RWPE2 (cell line): Measurements from ENCODE around the gene GLRA1.
A peak's percentile ranks its signal among the peaks of the same experiment; 100 is the strongest.

ENCODE experiments used
- ATAC-seq: fragments of 200-7000 bp; cut with Tn5 transposase; 3 replicates; pipeline ENCODE4 v1.9.1; 2021; ENCODE audit warnings: low read depth
- DNase-seq: peaks from one replicate; pipeline ENCODE4 v3.0.0-alpha.2; 2020; ENCODE audit warnings: low spot score
- H3K27ac ChIP-seq: fragments of 450-650 bp; 2 replicates; pipeline ENCODE4 v1.5.1; 2017; ENCODE audit warnings: mild to moderate bottlenecking; ENCODE audit not compliant: poor library complexity, severe bottlenecking
- H3K27me3 ChIP-seq: fragments of 250-450 bp; sonication (Bioruptor Pico); 2 replicates; pipeline ENCODE4 v1.5.1; 2021; ENCODE audit warnings: mild to moderate bottlenecking, moderate library complexity; ENCODE audit not compliant: insufficient read depth, poor library complexity, severe bottlenecking
- H3K36me3 ChIP-seq: fragments of 250-450 bp; sonication (Bioruptor Pico); 2 replicates; pipeline ENCODE4 v1.5.1; 2020; ENCODE audit warnings: low read depth, mild to moderate bottlenecking, moderate library complexity
- H3K4me1 ChIP-seq: fragments of 250-450 bp; sonication (Bioruptor Pico); 2 replicates; pipeline ENCODE4 v1.5.1; 2021; ENCODE audit warnings: mild to moderate bottlenecking, moderate library complexity; ENCODE audit not compliant: insufficient read depth, poor library complexity, severe bottlenecking
- H3K4me3 ChIP-seq: fragments of 250-450 bp; sonication (Bioruptor Pico); 2 replicates; pipeline ENCODE4 v1.5.1; 2021; ENCODE audit warnings: mild to moderate bottlenecking, moderate library complexity; ENCODE audit not compliant: severe bottlenecking
- H3K9me3 ChIP-seq: fragments of 250-450 bp; sonication (Bioruptor Pico); 2 replicates; pipeline ENCODE4 v1.5.1; 2021; ENCODE audit warnings: mild to moderate bottlenecking, moderate library complexity; ENCODE audit not compliant: severe bottlenecking
- CTCF ChIP-seq: fragments of 450-650 bp; IDR thresholded peaks from one replicate; pipeline ENCODE4 v1.5.1; 2017; ENCODE audit warnings: mild to moderate bottlenecking, moderate library complexity; ENCODE audit not compliant: poor library complexity, severe bottlenecking

Gene GLRA1

GRCh38 chr5:151812757-151813309, 111.8 kb downstream of the GLRA1 start:
- Histone ChIP-seq H3K27me3 (no peaks in the 10 kb centered on the region), H3K4me3 (no peak overlapping the region), H3K9me3 (no peaks in the 10 kb centered on the region), H3K4me1 (no peaks in the 10 kb centered on the region), H3K27ac (no peak overlapping the region), H3K36me3 (peaks cover 90% of the 10 kb centered on the region)
- TF ChIP-seq CTCF = no peak
- ATAC-seq = 0 out of 3 replicates have a peak, but pooled peaks have one; percentile 5
- DNase-seq = no peak

GRCh38 chr5:151811593-151812321, 112.9 kb downstream of the GLRA1 start:
- Histone ChIP-seq H3K27ac (no peak overlapping the region), H3K27me3 (no peaks in the 10 kb centered on the region), H3K4me1 (no peaks in the 10 kb centered on the region), H3K9me3 (no peaks in the 10 kb centered on the region), H3K4me3 (no peak overlapping the region), H3K36me3 (peaks cover 97% of the 10 kb centered on the region)
- TF ChIP-seq CTCF = no peak
- ATAC-seq = no peak
- no peak for DNase-seq

DNA sequence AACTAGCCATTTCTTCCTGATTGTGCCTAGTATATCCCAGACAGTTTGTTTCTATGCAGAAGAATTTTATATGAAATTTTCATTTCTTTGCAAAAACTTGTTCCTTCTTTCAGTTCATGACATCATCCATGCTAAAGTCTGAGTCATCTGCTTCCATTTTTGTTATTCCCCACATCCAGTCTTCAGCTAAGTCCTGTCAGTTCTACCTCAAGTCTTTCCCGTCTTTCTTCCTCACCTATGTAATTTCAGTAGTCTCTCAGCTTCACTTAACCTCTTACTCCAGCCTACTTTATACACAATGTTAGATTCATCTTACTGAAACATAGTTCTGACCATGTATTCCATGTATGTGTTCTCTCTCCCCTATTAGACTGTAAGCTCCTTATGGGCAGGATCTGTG, 113.8 kb downstream of the GLRA1 start:
- ATAC-seq (no peak), DNase-seq (no peak)
- no peaks in the 10 kb centered on the region for H3K27me3 ChIP-seq
- no peak for TF ChIP-seq CTCF
- H3K4me1 ChIP-seq = no peaks in the 10 kb centered on the region
- peaks cover 97% of the 10 kb centered on the region for H3K36me3 ChIP-seq
- H3K4me3 ChIP-seq = no peak overlapping the region
- H3K27ac ChIP-seq = no peak overlapping the region
- no peaks in the 10 kb centered on the region for H3K9me3 ChIP-seq

DNA sequence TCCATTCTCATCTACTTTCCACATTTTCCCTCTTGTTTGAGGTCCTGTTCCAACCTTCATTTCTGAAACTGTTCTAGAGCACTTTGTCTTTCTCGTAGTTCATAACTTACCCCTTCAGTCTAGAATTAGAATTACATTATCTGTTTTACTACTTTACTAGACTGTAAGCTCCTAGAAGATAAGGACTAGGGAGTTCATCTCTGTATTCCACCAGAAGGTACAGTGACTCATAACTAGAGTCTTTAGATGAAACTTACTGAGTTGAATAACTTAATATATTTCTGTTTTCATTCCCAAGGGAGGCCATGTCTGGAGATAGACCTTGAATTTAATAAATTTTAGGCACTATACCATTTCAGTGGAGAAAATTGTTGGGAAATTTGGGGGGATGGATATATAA, 114.2 kb downstream of the GLRA1 start:
- Histone ChIP-seq H3K9me3 (no peaks in the 10 kb centered on the region), H3K4me3 (no peak overlapping the region), H3K4me1 (no peaks in the 10 kb centered on the region), H3K27me3 (no peaks in the 10 kb centered on the region), H3K36me3 (peaks cover 100% of the 10 kb centered on the region), H3K27ac (no peak overlapping the region)
- ATAC-seq = no peak
- no peak for TF ChIP-seq CTCF
- DNase-seq = no peak

DNA sequence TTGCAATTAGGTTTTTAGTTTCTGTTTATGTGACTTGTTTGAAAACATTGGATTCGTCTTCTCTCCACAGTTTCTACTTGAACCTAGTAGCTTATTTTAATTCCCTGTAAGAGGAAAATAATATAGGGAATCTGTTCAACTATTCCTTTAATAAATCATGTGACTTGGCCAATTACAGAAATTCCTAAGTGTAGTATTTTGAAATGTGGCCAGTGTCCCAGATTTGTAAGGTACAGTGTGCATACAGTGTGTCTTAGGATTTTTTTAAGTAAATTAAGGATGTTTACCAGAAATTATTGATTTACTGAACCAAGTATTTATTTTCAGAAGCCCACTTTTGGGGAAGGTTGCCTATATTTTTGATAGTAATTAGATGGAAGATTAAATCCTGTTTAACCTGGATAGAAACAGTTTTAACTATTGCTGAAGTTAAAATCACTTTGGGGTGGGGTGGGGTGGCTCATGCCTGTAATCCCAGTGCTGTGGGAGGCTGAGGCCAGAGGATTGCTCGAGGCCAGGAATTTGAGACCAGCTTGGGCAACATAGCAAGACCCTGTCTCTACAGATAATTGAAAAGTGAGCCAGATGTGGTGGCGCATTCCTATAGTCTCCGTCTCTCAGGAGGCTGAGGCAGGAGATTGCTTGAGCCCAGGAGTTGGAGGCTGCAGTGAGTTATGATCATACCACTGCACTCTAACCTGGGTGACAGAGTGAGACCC, 116.0 kb downstream of the GLRA1 start:
- DNase-seq (no peak), ATAC-seq (no peak)
- Histone ChIP-seq H3K4me1 (no peaks in the 10 kb centered on the region), H3K4me3 (no peak overlapping the region), H3K36me3 (peaks cover 100% of the 10 kb centered on the region), H3K27ac (no peak overlapping the region), H3K9me3 (no peaks in the 10 kb centered on the region), H3K27me3 (no peaks in the 10 kb centered on the region)
- no peak for TF ChIP-seq CTCF
